ENCODE measurements around the gene BASP1.

DNA sequence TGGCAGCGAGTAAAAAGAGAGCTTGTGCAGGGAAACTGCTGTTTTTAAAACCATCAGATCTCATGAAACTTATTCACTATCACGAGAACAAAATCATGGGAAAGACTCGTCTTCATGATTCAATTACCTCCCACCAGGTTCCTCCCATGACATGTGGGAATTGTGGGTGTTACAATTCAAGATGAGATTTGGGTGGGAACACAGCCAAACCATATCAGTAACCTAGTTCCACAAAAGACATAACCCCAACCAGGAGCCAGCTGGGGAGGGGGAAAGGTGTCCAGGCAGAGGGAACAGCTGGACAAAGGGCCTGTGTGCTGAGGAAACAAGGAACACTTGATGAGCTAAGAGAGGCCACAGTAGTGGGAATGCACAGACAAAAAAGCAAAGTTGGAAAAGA lies 71.1 kb downstream of the BASP1 start:
- TF ChIP-seq, protein P1, sequence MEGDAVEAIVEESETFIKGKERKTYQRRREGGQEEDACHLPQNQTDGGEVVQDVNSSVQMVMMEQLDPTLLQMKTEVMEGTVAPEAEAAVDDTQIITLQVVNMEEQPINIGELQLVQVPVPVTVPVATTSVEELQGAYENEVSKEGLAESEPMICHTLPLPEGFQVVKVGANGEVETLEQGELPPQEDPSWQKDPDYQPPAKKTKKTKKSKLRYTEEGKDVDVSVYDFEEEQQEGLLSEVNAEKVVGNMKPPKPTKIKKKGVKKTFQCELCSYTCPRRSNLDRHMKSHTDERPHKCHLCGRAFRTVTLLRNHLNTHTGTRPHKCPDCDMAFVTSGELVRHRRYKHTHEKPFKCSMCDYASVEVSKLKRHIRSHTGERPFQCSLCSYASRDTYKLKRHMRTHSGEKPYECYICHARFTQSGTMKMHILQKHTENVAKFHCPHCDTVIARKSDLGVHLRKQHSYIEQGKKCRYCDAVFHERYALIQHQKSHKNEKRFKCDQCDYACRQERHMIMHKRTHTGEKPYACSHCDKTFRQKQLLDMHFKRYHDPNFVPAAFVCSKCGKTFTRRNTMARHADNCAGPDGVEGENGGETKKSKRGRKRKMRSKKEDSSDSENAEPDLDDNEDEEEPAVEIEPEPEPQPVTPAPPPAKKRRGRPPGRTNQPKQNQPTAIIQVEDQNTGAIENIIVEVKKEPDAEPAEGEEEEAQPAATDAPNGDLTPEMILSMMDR (IDR thresholded peaks at IDR 0.05; ENCODE audit: poor library complexity): no peak
- no peak for TF ChIP-seq EZH2 (IDR thresholded peaks at IDR 0.05; ENCODE audit: borderline replicate concordance)
- no peak for TF ChIP-seq EZH2phosphoT487 (IDR thresholded peaks at IDR 0.05; ENCODE audit: low read depth, severe bottlenecking, unreplicated experiment)

Measured in hepatocyte (in vitro differentiated cells).